HUES48 (cell line): Measurements from ENCODE around the gene MYO1D.

ENCODE experiments used
- H3K27ac ChIP-seq: one replicate; pipeline ENCODE4 v1.7.0; 2013; ENCODE audit warnings: low read depth, low read length, inconsistent platforms
- H3K27me3 ChIP-seq: 2 replicates; pipeline ENCODE4 v1.6.1; 2013; ENCODE audit warnings: mild to moderate bottlenecking, low read length; ENCODE audit not compliant: control insufficient read depth, insufficient read depth
- H3K36me3 ChIP-seq: 2 replicates; pipeline ENCODE4 v1.6.1; 2013; ENCODE audit warnings: low read length; ENCODE audit not compliant: control insufficient read depth, insufficient read depth
- H3K4me1 ChIP-seq: 2 replicates; pipeline ENCODE4 v1.6.1; 2013; ENCODE audit warnings: mild to moderate bottlenecking, low read length; ENCODE audit not compliant: control insufficient read depth, insufficient read depth
- H3K4me3 ChIP-seq: 2 replicates; pipeline ENCODE4 v1.5.1; 2013; ENCODE audit warnings: mild to moderate bottlenecking, low read depth, low read length
- H3K9ac ChIP-seq: 2 replicates; pipeline ENCODE4 v1.6.1; 2013; ENCODE audit warnings: mild to moderate bottlenecking, low read depth, low read length, moderate library complexity
- H3K9me3 ChIP-seq: 2 replicates; pipeline ENCODE4 v1.6.1; 2013; ENCODE audit warnings: low read length; ENCODE audit not compliant: control insufficient read depth, insufficient read depth

The MYO1D gene

DNA sequence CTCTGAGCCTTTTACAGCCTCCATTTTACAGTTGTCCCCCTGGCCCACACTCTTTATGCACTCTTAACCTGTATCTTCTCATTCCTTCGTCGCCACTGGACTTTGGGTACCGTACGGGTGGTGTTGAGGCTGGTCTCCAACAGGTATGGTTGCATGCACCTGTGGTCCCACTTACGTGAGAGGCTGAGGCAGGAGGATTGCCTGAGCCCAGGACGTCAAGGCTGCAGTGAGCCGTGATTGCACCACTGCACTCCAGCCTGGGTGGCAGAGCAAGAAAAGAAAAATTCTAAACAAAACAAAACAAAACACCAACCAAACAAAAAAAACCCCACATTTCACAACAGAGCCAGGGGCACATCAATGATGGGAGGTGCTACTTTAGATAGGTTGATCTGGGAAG is 36.7 kb upstream of the MYO1D start:
- H3K4me1 ChIP-seq = peaks cover 20% of the 10 kb centered on the region

DNA sequence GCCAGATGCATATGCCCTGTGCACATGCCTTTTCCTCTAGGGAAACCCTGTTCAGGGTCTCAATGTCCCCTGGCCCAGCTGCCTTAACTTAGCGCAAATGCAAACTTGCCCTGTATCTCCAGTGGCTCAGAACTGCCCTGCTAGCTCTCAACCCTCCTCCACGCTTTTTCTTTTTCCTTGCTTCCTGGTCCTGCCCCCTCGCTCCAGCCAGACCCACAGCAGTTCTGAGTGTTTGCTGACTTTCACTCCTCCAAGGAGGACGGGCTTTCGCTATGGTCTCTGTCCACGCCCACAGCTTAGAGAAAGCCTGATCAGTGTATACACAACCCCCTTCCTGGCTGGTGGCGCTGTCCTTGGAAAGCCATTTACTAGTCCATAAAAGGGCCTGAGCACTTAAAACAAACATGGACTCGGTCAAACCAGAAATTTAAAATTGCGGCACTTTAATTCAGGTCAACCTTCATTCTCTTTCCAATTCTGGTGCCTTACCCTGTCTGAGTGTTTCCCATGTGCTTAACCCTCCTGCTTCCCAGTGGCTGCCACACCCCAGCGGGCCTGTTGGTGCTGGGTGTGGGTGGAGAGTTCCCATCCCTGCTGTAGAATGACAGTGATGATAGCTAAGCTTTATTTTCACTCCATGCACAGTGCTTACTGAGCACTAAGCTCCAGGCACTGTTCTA is 35.4 kb upstream of the MYO1D start:
- Histone ChIP-seq H3K4me1 (peaks cover 9% of the 10 kb centered on the region; the same call in 1 of the 2 replicates), H3K9ac (no peak overlapping the region), H3K27ac (no peak overlapping the region), H3K4me3 (no peak overlapping the region), H3K9me3 (no peaks in the 10 kb centered on the region), H3K27me3 (no peaks in the 10 kb centered on the region), H3K36me3 (no peaks in the 10 kb centered on the region)

More for the DNA sequence above, 36.7 kb upstream of the MYO1D start:
- H3K36me3 ChIP-seq = no peaks in the 10 kb centered on the region
- H3K27me3 ChIP-seq = no peaks in the 10 kb centered on the region
- no peaks in the 10 kb centered on the region for H3K9me3 ChIP-seq
- no peak overlapping the region for H3K9ac ChIP-seq
- H3K27ac ChIP-seq = no peak overlapping the region
- H3K4me3 ChIP-seq = no peak overlapping the region

DNA sequence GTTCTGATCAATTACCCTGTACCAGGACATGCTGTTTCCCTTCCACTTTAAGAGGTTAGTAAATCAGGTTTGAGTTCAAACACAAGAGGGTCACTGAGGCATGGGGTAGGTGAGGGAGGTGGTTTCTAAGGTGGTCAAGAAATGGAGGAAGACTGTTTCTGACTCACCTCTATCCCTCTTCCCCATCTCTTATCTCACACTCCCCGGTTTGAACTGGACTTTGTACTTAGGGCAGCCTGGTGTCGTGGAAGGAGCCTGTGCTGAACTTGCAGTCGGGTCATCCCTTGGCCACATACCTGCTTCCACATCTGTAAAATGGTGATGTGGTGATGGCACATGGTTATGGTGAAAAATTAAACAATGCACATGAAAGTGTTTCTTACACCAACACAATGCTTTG is 33.8 kb upstream of the MYO1D start:
- H3K9me3 ChIP-seq = no peaks in the 10 kb centered on the region
- no peak overlapping the region for H3K9ac ChIP-seq
- H3K27ac ChIP-seq = no peak overlapping the region
- H3K27me3 ChIP-seq = no peaks in the 10 kb centered on the region
- no peaks in the 10 kb centered on the region for H3K36me3 ChIP-seq
- H3K4me1 ChIP-seq = 0 out of 2 replicates have a peak, but pooled peaks cover 7% of the 10 kb centered on the region
- H3K4me3 ChIP-seq = no peak overlapping the region

DNA sequence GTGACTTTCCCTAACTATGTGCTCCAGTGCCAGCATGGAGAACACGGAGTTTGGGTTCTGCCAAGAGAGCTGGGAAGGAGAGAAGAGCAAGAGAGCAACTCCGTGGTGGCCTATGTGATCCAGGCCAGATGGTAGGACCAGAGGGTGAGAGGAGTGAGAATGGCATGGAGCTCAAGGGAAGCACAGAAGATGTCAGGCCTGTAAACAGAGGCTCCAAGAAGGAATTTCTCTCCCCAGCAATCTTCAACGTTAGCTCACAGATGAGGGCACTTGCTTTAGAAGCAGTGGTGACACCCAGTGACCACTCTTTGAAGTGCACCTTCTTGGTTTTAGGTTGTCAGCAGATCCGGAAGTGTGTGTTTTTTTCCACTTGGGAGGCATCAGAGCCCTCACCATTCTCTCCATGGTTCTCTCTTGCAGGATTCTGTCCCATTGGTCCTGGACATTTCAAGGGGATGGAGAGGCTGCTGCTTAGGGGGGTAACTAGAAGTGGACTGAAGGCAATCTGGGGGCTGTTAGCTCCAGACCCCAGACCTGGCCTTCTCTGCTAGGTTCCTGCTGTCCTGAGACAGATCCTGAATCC is 33.0 kb upstream of the MYO1D start:
- H3K9me3 ChIP-seq = no peaks in the 10 kb centered on the region
- H3K9ac ChIP-seq = no peak overlapping the region
- no peak overlapping the region for H3K27ac ChIP-seq
- no peaks in the 10 kb centered on the region for H3K27me3 ChIP-seq
- no peaks in the 10 kb centered on the region for H3K36me3 ChIP-seq
- H3K4me1 ChIP-seq = 0 out of 2 replicates have a peak, but pooled peaks cover 7% of the 10 kb centered on the region
- H3K4me3 ChIP-seq = no peak overlapping the region

DNA sequence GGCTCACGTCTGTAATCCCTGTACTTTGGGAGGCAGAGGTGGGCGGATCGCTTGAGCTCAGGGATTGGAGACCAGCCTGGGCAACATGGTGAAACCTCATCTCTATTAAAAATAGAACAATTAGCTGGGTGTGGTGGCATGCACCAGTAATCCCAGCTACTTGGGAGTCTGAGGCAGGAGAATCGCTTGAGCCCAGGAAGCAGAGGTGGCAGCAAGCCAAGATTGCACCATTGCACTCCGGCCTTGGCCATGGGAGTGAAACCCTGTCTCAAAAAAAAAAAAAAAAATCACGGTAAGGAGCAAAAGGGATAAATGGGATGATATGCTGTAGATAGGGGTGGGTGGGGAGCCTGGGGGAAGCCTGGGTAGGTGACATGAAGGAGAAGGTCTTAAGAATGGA is 30.7 kb upstream of the MYO1D start:
- H3K9me3 ChIP-seq = no peaks in the 10 kb centered on the region
- H3K9ac ChIP-seq = no peak overlapping the region
- no peak overlapping the region for H3K4me3 ChIP-seq

DNA sequence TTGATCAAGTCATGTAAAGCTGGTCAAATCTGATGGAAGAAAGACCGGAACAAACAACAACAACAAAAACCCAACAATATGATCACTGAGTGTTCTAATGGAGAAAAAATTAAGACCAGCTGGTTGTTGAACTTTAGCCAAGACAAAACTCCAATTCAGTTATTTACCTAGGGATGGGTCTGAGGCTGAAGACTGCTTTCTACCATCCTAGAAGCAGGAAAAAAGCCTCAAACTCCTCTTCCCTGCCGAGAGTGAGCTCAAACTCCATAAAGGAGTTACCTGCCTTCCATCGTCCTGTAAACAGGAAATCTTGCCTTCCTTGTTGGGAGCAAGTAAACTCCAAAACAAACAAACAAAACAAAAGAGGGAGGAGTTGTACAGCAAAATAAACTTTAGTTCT is 28.0 kb upstream of the MYO1D start:
- Histone ChIP-seq H3K27ac (no peak overlapping the region), H3K9ac (no peak overlapping the region), H3K27me3 (no peaks in the 10 kb centered on the region), H3K4me3 (no peak overlapping the region), H3K36me3 (no peaks in the 10 kb centered on the region), H3K9me3 (peaks cover 5% of the 10 kb centered on the region; the same call in 1 of the 2 replicates), H3K4me1 (0 out of 2 replicates have a peak, but pooled peaks cover 2% of the 10 kb centered on the region)

More for the DNA sequence above, 30.7 kb upstream of the MYO1D start:
- no peaks in the 10 kb centered on the region for H3K36me3 ChIP-seq
- 0 out of 2 replicates have a peak, but pooled peaks cover 7% of the 10 kb centered on the region for H3K4me1 ChIP-seq
- H3K27ac ChIP-seq = no peak overlapping the region
- H3K27me3 ChIP-seq = no peaks in the 10 kb centered on the region

DNA sequence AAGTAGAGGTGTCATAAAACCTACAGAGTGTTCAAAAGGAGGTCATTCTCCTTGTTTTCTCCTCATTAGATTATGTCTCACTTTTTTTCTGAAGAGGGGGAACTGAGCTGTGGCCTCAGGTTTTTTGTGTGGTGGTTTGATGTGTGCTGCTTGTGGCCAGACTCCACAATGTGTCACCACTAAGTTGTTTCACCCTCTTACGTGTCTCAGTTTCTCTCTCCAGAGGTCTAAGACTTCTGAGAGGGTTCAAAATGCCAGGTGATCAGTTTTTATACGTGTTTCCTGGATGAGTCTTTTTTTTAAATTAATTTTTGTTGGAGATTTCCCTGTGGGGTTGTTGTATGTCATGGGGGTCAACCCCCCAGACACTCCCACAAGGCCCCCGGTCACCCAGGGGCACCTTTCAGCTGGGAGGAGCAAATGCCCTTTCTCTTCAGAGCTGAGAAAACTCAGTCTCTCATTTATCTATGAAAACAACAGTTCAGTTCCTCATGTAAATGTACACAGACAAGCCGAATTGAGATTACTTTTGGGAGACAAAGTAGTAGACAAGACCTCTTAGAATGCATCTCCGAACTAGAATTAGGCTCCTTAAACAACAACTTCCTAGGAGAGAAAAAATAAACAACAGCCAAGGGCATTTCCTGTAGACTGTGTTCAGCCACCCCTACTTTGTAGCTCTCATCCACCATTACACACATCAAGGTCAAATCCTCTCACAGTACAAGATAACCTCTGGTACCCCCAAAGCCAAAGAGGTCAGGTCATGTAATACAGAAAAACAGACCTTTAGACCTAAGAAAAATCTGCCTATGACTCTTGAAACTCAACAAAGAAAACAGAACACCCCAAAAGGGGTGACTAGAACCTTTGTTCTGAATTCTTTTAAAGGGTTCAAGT is 27.1 kb upstream of the MYO1D start:
- no peak overlapping the region for H3K27ac ChIP-seq
- peaks cover 5% of the 10 kb centered on the region; the same call in 1 of the 2 replicates for H3K9me3 ChIP-seq
- no peaks in the 10 kb centered on the region for H3K4me1 ChIP-seq
- H3K27me3 ChIP-seq = no peaks in the 10 kb centered on the region
- no peaks in the 10 kb centered on the region for H3K36me3 ChIP-seq
- no peak overlapping the region for H3K9ac ChIP-seq
- no peak overlapping the region for H3K4me3 ChIP-seq

DNA sequence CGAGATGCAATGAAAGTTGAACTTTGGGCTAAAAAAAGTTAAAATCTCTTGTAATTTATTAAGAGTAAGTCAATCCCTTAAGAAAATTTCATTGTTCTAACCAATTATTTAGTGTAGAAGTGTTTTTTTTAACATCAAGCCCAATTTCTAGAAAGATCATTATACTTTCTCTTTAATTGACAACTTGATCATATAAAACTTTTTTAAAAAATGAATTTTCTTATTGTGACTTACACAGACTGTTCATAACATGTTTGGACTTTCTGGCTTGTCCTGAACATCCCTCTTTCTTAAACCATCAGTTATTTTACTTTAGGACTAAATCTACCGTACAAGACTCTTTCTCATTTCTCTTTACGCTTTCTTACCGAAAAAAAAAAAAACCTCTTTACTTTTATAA is 24.8 kb upstream of the MYO1D start:
- Histone ChIP-seq H3K4me3 (no peak overlapping the region), H3K9me3 (peaks cover 5% of the 10 kb centered on the region; the same call in 1 of the 2 replicates), H3K9ac (no peak overlapping the region), H3K36me3 (no peaks in the 10 kb centered on the region), H3K4me1 (no peaks in the 10 kb centered on the region), H3K27me3 (no peaks in the 10 kb centered on the region), H3K27ac (no peak overlapping the region)

DNA sequence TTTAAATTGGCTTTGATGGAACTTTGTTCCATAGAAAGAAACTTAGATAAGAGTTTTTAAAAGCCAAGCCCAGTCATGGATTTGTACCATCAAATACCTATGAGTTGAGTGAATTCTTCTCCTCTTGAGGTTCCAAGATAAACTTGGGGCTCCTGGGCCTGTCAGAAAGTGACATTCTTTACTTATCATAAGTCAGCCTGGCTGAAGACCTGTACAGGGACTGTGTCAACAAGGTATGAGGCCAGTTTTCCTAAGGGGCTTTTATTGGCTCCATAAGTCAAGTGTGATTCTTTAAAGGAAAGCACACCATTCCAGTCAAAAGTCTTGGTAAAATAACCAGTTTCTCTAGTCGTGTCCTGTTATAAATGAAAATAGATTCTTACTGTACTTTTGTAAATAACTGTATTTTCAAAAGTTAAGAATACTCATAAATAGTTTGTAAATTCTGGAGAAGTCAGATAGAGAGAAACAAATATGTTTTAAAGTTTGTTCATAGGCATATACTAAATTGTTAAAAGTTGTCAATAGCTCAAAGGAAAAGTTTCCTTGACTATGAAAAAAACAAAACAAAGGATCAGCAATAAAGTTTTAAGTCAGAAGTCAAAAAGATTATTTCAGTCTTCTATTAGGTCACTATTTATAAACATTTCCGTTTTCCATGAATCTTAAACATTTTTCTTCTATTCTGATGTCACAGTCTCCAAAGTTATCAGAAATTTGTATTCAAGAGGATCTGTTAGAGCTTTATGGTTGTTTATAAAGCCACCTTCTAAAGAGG is 22.5 kb upstream of the MYO1D start:
- Histone ChIP-seq H3K27me3 (no peaks in the 10 kb centered on the region), H3K4me3 (no peak overlapping the region), H3K9ac (no peak overlapping the region), H3K36me3 (no peaks in the 10 kb centered on the region), H3K4me1 (no peaks in the 10 kb centered on the region), H3K27ac (no peak overlapping the region), H3K9me3 (peaks cover 5% of the 10 kb centered on the region; the same call in 1 of the 2 replicates)

DNA sequence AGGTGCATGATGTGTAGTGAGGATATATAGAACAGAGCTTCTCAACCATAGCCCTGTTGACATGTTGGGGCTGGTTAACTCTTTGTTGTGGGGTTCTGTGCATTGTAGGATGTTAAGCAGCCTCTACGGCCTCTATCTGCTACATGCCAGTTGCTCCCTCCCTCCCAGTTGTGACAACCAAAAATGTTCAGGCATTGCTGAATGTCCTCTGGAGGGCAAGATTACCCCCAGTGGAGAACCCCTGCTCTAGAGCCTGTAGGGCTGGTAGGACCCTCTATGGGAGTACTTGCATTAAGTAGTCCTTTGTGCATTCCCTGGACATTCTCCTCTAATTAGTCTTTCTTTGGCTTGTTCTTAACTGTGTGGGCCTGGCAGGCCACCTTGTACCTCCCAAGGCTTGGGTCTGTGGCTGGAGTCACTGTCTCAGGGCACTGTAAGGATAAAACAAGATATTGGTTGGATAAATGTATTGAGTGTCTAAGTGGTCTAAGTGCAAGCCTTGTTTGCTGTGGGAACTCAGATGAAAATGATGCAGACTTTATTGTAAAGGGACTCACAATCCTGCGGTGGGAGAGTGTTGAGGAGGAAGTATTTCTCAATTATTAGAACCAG is 19.8 kb upstream of the MYO1D start:
- no peak overlapping the region for H3K27ac ChIP-seq
- peaks cover 5% of the 10 kb centered on the region; the same call in 1 of the 2 replicates for H3K9me3 ChIP-seq
- no peak overlapping the region for H3K9ac ChIP-seq
- no peaks in the 10 kb centered on the region for H3K27me3 ChIP-seq
- no peaks in the 10 kb centered on the region for H3K36me3 ChIP-seq
- no peaks in the 10 kb centered on the region for H3K4me1 ChIP-seq
- H3K4me3 ChIP-seq = no peak overlapping the region
